HT1080 (cell line): ENCODE results near the gene TP53AIP1. TPM values are rescaled to one million over a fixed set of nuclear protein-coding genes. Genes with fewer than 3 reads are reported as not detected.

Source experiments
- DNase-seq: peaks from one replicate; pipeline ENCODE4 v3.0.0-alpha.2; 2015; ENCODE audit warnings: low read depth
- total RNA-seq: library from RNA; depleted of rRNA; stranded (reverse); fragments of >200 nt; shearing (Covaris generic); gene quantifications from 2 replicates; pipeline ENCODE4 v1.2.3, GENCODE V29; 2014; rRNA removed

TP53AIP1 gene
- total RNA-seq, 1 experiment from 2014 or later = not detected

DNA sequence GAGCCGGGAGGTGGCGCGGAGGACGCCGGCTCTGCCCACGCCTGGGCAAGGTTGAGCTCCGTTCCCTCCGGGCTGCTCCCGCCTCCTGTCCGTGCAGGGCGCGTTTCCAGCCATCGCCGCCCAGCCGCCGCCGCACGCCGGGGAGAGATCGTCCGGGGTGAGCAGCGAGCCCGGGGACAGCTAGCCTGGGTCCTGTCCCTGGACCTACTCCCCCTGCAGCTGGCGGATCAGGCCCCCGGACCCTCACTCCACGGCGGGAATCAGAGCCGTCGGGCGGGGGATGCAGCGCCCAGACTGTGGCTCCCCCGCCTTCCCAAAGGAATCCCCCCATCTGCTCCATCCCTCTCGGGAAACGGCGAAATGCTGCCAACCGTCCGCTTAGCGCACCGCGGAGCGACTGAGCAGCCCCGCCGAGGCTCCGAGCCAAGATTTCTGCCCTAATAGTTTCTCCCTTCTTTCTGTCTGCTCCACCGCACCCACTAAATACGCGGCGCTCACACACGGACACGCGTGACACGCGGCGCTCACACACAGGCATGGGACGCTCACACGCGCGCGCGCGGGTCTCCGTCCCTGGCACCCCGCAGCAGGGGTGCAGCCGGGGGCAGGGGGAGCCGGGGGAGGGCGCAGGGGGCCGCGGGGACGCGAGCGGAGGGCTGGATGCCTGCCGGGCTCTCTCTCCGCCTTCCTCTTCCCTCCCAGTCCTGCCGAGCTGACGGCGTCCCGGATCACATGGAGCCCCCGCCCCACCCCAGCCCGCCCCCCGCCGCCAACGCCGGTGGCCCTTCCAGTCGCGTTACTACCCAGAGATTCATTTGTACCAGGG lies 51.9 kb downstream of the TP53AIP1 start, which contains the start of gene KCNJ5:
KCNJ5 (plus strand) TSS at position 814 of the 826 bp plus-strand sequence. CDS start 19,918 bp downstream, outside the sequence.
- DNase-seq = no peak

DNA sequence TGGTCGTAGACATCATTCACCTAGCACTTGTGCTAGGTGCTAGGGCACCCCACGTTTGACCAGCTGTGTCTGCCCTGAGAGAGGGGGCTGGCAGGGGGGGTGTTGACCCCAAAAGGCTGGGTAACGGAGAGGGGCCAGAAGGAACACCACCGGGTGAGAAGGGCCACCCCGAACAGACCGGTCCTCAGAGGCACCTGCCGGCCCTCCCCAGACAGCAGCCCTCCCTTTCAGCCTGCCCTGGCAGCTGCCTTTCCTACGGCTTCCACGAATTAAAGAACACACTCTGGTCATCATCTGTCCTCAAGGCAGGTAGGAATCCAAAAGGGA lies 52.5 kb downstream of the TP53AIP1 start:
- DNase-seq = no peak

DNA sequence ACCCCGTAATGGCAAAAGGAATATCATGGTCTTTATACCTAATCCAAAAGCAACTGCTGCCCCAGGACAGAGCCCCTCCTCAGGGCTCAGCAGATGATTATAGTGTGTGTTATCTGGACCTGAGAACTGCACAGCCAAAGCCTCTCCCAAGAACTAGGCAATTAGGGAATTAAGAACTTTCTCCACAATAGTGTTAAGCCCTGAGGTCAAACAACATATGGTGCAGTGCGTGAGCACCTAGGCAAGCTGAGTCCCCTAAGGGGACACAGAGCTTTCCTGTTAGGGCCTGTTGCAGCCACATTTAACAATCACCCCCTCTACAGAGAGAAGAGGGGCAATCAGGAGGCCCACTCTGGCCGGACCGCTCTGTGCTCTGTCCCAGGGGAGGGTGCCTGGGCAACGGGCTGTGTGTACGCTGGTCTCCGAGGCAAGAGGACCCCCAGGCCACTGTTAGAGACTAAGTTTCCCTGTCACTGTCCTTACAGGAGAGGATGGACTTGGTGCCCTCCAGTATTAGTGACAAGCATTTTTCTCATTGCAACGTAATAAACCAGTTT lies 52.9 kb downstream of the TP53AIP1 start:
- DNase-seq = no peak

- no peak for DNase-seq
Observed at GRCh38 chr11:128888034-128888985, 54.4 kb downstream of the TP53AIP1 start.

DNA sequence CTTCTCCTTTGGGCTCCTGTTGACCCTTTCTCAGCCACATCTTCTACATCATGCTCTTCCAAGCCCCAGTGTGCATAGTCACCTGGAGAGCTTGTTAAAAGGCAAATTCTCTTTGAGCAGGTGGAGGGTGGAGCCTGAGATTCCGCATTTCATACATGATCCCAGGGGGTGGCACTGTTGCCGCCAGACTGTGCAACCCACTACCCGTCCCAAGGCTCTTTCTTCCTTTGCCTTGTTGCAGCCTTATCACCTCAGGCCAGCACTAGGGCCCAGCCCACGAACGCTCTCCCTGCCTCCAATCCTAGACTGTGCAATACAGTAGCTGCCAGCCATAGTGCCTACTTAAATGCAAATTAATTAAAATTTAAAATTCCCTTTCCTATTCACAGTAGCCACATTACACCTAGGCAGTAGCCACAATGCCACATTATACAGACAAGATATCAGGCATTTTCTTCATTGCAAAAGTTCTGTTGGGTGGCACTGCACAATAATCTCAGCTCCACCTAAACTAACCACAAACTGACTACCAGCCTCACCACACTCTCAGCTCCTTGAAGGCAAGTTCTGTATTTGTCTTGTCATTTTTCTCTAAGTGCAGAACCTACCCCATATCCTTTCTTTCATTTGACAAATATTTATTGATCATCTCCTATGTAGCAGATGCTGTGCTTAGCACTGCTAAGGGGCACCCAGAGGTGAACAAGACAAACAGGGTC lies 56.1 kb downstream of the TP53AIP1 start:
- DNase-seq = peak; percentile 39

Other genes starting within 250 kb of the TP53AIP1 start
- gene FLI1, start 248.8 kb downstream of the TP53AIP1 start, total RNA-seq = 47.8 and 62.6 TPM in 2 replicates
- gene KCNJ1, start 75.6 kb downstream of the TP53AIP1 start, total RNA-seq = not detected in 2 replicates
- not detected in 2 replicates for gene KCNJ5, start 51.5 kb downstream of the TP53AIP1 start, total RNA-seq
- gene ARHGAP32, start 249.5 kb upstream of the TP53AIP1 start, total RNA-seq = 8.1 and 9.6 TPM in 2 replicates